DOHH2 (cell line): Measurements from ENCODE around the gene RALGAPB.
"Not testable (repeated sequence)": the region's sequence is repeated elsewhere in the genome, so short reads cannot be mapped to it uniquely, and the experiment has no call there.

Source experiments
- H3F3A ChIP-seq: fragments of 200-600 bp; sonication (generic), shearing (Covaris generic); 2 replicates; pipeline ENCODE4 v1.6.0; 2016; ENCODE audit warnings: antibody characterized with exemption, mild to moderate bottlenecking; ENCODE audit not compliant: control insufficient read depth, insufficient read depth
- H3K27ac ChIP-seq: fragments of 200-600 bp; sonication (generic); 2 replicates; pipeline ENCODE4 v1.5.1; 2014; ENCODE audit warnings: low read depth, mild to moderate bottlenecking, low read length, moderate library complexity
- H3K27me3 ChIP-seq: fragments of 200-600 bp; sonication (generic); 2 replicates; pipeline ENCODE4 v1.6.1; 2014; ENCODE audit warnings: mild to moderate bottlenecking, low read length, mixed read lengths; ENCODE audit not compliant: control insufficient read depth
- H3K36me3 ChIP-seq: fragments of 200-600 bp; sonication (generic); 2 replicates; pipeline ENCODE4 v1.6.1; 2014; ENCODE audit warnings: mild to moderate bottlenecking, low read length, moderate library complexity, mixed read lengths; ENCODE audit not compliant: control insufficient read depth
- H3K4me1 ChIP-seq: fragments of 200-600 bp; sonication (generic); 2 replicates; pipeline ENCODE4 v1.6.1; 2014; ENCODE audit warnings: mild to moderate bottlenecking, low read length, mixed read lengths; ENCODE audit not compliant: control insufficient read depth
- H3K4me2 ChIP-seq: fragments of 200-600 bp; sonication (generic); 2 replicates; pipeline ENCODE4 v1.6.0; 2014; ENCODE audit warnings: mild to moderate bottlenecking, low read length, moderate library complexity
- H3K4me3 ChIP-seq: fragments of 200-600 bp; sonication (generic); 2 replicates; pipeline ENCODE4 v1.5.1; 2014; ENCODE audit warnings: mild to moderate bottlenecking, low read length, mixed read lengths
- H3K79me2 ChIP-seq: fragments of 200-600 bp; sonication (generic); 2 replicates; pipeline ENCODE4 v1.6.1; 2014; ENCODE audit warnings: mild to moderate bottlenecking, low read length, mixed read lengths; ENCODE audit not compliant: control insufficient read depth
- H3K9me2 ChIP-seq: fragments of 200-600 bp; sonication (generic); replicated peaks from 2 replicates; pipeline ENCODE4 v1.6.1; 2014; ENCODE audit warnings: mild to moderate bottlenecking, low read length, mixed read lengths; ENCODE audit not compliant: control insufficient read depth
- H3K9me3 ChIP-seq: fragments of 200-600 bp; sonication (generic); 2 replicates; pipeline ENCODE4 v1.6.1; 2014; ENCODE audit warnings: antibody characterized with exemption, low read length, mixed read lengths; ENCODE audit not compliant: control insufficient read depth, insufficient read depth
- H4K20me1 ChIP-seq: fragments of 200-600 bp; sonication (generic); 2 replicates; pipeline ENCODE4 v1.6.0; 2014; ENCODE audit warnings: low read depth, mild to moderate bottlenecking, antibody characterized with exemption, low read length, moderate library complexity; ENCODE audit not compliant: control insufficient read depth, insufficient read depth
- CTCF ChIP-seq: fragments of 200-600 bp; sonication (generic); IDR thresholded peaks from one replicate; pipeline ENCODE4 v1.5.1; 2014; ENCODE audit warnings: antibody characterized with exemption, mild to moderate bottlenecking, low read depth, low read length; ENCODE audit not compliant: poor library complexity, severe bottlenecking
- EZH2phosphoT487 ChIP-seq: fragments of 200-600 bp; sonication (generic); IDR thresholded peaks from 2 replicates; pipeline ENCODE4 v1.6.1; 2017; ENCODE audit warnings: borderline replicate concordance, mild to moderate bottlenecking, antibody characterized with exemption, low read length, moderate library complexity, mixed read lengths

Gene RALGAPB

DNA sequence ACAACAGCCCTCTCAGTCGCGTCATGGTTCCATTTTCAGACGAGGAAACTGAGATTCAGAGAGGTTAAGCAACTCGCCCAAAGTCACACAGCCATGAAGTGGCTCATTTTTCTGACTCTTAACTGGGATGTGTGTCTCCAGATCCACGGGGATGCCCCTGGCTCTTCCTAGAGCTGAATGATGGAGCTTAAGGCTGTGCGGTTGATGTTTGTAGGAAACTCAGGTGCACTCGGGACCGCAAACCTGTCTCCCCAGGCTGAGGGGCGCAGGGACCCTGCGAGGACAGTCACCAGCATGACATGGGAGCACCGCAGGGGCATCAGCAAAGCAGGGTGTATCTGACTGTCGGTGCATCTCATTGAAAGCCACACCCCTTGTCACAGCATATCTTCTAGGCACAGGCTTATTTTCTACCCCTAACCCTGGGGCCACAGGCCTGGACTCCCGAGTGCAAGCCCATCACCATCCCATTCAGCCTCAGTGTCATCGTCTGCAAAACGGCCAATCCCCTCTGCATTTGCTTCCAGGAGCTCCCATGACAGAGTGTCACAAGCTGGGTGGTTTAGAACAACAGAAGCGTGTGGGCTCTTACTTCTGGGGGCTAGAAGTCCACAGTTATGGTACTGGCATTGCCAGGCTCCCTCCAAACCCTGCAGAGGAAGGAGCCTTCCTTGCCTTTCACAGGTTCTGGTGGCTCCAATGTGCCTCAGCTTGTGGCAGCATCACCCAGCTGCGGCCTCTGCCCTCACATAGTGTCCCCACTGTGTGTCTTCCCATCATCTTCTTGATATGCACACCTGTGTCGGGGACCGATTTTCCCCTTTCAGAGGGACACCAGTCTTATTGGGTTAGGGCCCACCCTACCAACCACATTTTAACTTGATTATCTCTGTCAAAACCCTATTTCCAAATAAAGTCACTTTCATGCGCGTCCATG, 119.1 kb downstream of the RALGAPB start:
- no peak overlapping the region for H3K4me3 ChIP-seq
- no peaks in the 10 kb centered on the region for H3K4me1 ChIP-seq
- no peak overlapping the region for H3K27ac ChIP-seq
- H3K9me2 ChIP-seq: no peaks in the 10 kb centered on the region
- no peak overlapping the region for H3K4me2 ChIP-seq
- H3F3A ChIP-seq: no peaks in the 10 kb centered on the region
- H4K20me1 ChIP-seq: no peaks in the 10 kb centered on the region
- H3K36me3 ChIP-seq: no peaks in the 10 kb centered on the region
- no peaks in the 10 kb centered on the region for H3K79me2 ChIP-seq
- H3K27me3 ChIP-seq: peaks cover 2% of the 10 kb centered on the region; the same call in 1 of the 2 replicates
- no peaks in the 10 kb centered on the region for H3K9me3 ChIP-seq
- TF ChIP-seq EZH2phosphoT487: no peak
- no peak for TF ChIP-seq CTCF

- H3K9me2 ChIP-seq, H3K27me3 ChIP-seq, H3K27ac ChIP-seq, H3K4me1 ChIP-seq, H3K4me3 ChIP-seq, H3K4me2 ChIP-seq, H3K79me2 ChIP-seq, H4K20me1 ChIP-seq, H3K9me3 ChIP-seq, H3F3A ChIP-seq, H3K36me3 ChIP-seq: not testable (repeated sequence)
These were observed 119.8 kb downstream of the RALGAPB start for GRCh38 chr20:38592411-38592790.

GRCh38 chr20:38594281-38594680, 121.6 kb downstream of the RALGAPB start:
- H3K9me2 ChIP-seq, H3K9me3 ChIP-seq, H3K27me3 ChIP-seq, H3K27ac ChIP-seq, H3F3A ChIP-seq, H3K4me3 ChIP-seq, H3K36me3 ChIP-seq, H4K20me1 ChIP-seq, H3K79me2 ChIP-seq, H3K4me1 ChIP-seq, H3K4me2 ChIP-seq: not testable (repeated sequence)

DNA sequence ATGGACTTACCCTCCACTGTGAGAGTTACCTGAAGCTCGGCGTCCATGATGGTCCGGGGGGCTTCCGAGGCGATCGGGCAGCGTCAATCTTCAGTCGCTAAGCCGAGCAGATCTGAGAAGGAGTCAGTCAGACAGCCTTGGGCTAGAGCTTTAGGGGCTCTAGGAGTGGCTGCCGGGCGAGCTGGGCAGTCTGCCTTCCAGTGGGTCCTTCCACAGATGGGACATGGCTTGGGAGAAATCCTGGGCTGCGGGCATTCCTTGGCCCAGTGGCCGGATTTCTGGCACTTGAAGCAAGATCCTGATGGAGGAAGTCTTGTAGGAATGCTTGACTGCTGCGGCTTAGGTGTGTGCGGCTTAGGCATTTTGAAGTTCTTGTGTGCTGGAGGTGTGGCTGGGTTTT, 123.2 kb downstream of the RALGAPB start:
- H3K9me2 ChIP-seq, H3K4me2 ChIP-seq, H3K9me3 ChIP-seq, H3K27ac ChIP-seq, H3K36me3 ChIP-seq, H3F3A ChIP-seq, H4K20me1 ChIP-seq, H3K4me1 ChIP-seq, H3K4me3 ChIP-seq, H3K79me2 ChIP-seq: not testable (repeated sequence)
- peaks cover 19% of the 10 kb centered on the region; the same call in 1 of the 2 replicates for H3K27me3 ChIP-seq

GRCh38 chr20:38599410-38599882, 126.8 kb downstream of the RALGAPB start:
- H3K4me1 ChIP-seq: peaks cover 6% of the 10 kb centered on the region
- no peak overlapping the region for H3K27ac ChIP-seq
- H3K79me2 ChIP-seq: no peaks in the 10 kb centered on the region
- TF ChIP-seq CTCF (no peak), EZH2phosphoT487 (no peak)
- no peak overlapping the region for H3K4me3 ChIP-seq
- H3K9me3 ChIP-seq: no peaks in the 10 kb centered on the region
- no peak overlapping the region for H3K4me2 ChIP-seq
- H4K20me1 ChIP-seq: no peaks in the 10 kb centered on the region
- no peaks in the 10 kb centered on the region for H3F3A ChIP-seq
- H3K27me3 ChIP-seq: peaks cover 48% of the 10 kb centered on the region
- no peaks in the 10 kb centered on the region for H3K36me3 ChIP-seq
- H3K9me2 ChIP-seq: no peaks in the 10 kb centered on the region
